H9 (cell line): Measurements from ENCODE around the gene ITPK1. TPM values are rescaled to one million over a fixed set of nuclear protein-coding genes. Genes with fewer than 3 reads are reported as not detected.

Experiments used
- DNase-seq: peaks from one replicate; pipeline ENCODE4 v3.0.0-alpha.2; 2017
- H2AFZ ChIP-seq: one replicate; pipeline ENCODE4 v1.6.1; 2013; ENCODE audit warnings: mild to moderate bottlenecking, low read length, control low read depth, moderate library complexity
- H2AK5ac ChIP-seq: 2 replicates; pipeline ENCODE4 v1.6.1; 2013; ENCODE audit warnings: low read length, control low read depth, mixed read lengths; ENCODE audit not compliant: insufficient read length
- H2BK120ac ChIP-seq: one replicate; pipeline ENCODE4 v1.6.1; 2013; ENCODE audit warnings: low read depth, mild to moderate bottlenecking, low read length, control low read depth, inconsistent platforms; ENCODE audit not compliant: poor library complexity, severe bottlenecking
- H2BK12ac ChIP-seq: 2 replicates; pipeline ENCODE4 v1.6.1; 2013; ENCODE audit warnings: low read length, control low read depth, mixed read lengths, low read depth; ENCODE audit not compliant: insufficient read length
- H2BK15ac ChIP-seq: 2 replicates; pipeline ENCODE4 v1.6.1; 2013; ENCODE audit warnings: low read depth, low read length, control low read depth
- H2BK20ac ChIP-seq: one replicate; pipeline ENCODE4 v1.6.1; 2013; ENCODE audit warnings: low read depth, mild to moderate bottlenecking, low read length, control low read depth, inconsistent platforms; ENCODE audit not compliant: poor library complexity, severe bottlenecking
- H2BK5ac ChIP-seq: 2 replicates; pipeline ENCODE4 v1.6.1; 2013; ENCODE audit warnings: low read length, control low read depth, mixed read lengths; ENCODE audit not compliant: insufficient read length
- H3K14ac ChIP-seq: 2 replicates; pipeline ENCODE4 v1.6.1; 2013; ENCODE audit warnings: low read length, control low read depth; ENCODE audit not compliant: insufficient read depth
- H3K18ac ChIP-seq: 2 replicates; pipeline ENCODE4 v1.6.1; 2013; ENCODE audit warnings: low read depth, mild to moderate bottlenecking, mixed read lengths, low read length, control low read depth; ENCODE audit not compliant: insufficient read length
- H3K23ac ChIP-seq: 2 replicates; pipeline ENCODE4 v1.6.1; 2013; ENCODE audit warnings: low read length, control low read depth, mixed read lengths, low read depth; ENCODE audit not compliant: insufficient read length
- H3K23me2 ChIP-seq: 2 replicates; pipeline ENCODE4 v1.6.1; 2013; ENCODE audit warnings: low read depth, mild to moderate bottlenecking, mixed read lengths, low read length, control low read depth; ENCODE audit not compliant: insufficient read length, poor library complexity, severe bottlenecking
- H3K27ac ChIP-seq: 2 replicates; pipeline ENCODE4 v1.5.1; 2013; ENCODE audit warnings: low read length, control low read depth, mixed read lengths, low read depth; ENCODE audit not compliant: insufficient read length
- H3K27me3 ChIP-seq: 2 replicates; pipeline ENCODE4 v1.6.1; 2013; ENCODE audit warnings: low read length, control low read depth, inconsistent platforms; ENCODE audit not compliant: insufficient read depth
- H3K4ac ChIP-seq: 2 replicates; pipeline ENCODE4 v1.6.1; 2013; ENCODE audit warnings: low read depth, mild to moderate bottlenecking, control low read depth, inconsistent platforms, low read length, moderate library complexity
- H3K4me1 ChIP-seq: 2 replicates; pipeline ENCODE4 v1.6.1; 2013; ENCODE audit warnings: low read length, control low read depth, inconsistent platforms; ENCODE audit not compliant: insufficient read depth
- H3K4me2 ChIP-seq: 2 replicates; pipeline ENCODE4 v1.6.1; 2013; ENCODE audit warnings: low read length, control low read depth, mixed read lengths; ENCODE audit not compliant: insufficient read length, insufficient read depth
- H3K56ac ChIP-seq: 2 replicates; pipeline ENCODE4 v1.6.1; 2013; ENCODE audit warnings: low read depth, mild to moderate bottlenecking, mixed read lengths, low read length, control low read depth; ENCODE audit not compliant: insufficient read length
- H3K79me1 ChIP-seq: 2 replicates; pipeline ENCODE4 v1.6.1; 2013; ENCODE audit warnings: low read depth, mild to moderate bottlenecking, moderate library complexity, low read length, control low read depth, inconsistent platforms; ENCODE audit not compliant: insufficient read depth, poor library complexity, severe bottlenecking
- H3K79me2 ChIP-seq: 2 replicates; pipeline ENCODE4 v1.6.1; 2013; ENCODE audit warnings: low read length, control low read depth, inconsistent platforms; ENCODE audit not compliant: insufficient read depth
- H3K9ac ChIP-seq: 2 replicates; pipeline ENCODE4 v1.6.1; 2013; ENCODE audit warnings: low read length, control low read depth, mixed read lengths; ENCODE audit not compliant: insufficient read length; ENCODE audit errors: extremely low read depth
- H3K9me3 ChIP-seq: one replicate; pipeline ENCODE4 v1.6.1; 2013; ENCODE audit warnings: low read depth, low read length, inconsistent platforms; ENCODE audit not compliant: control insufficient read depth
- H3T11ph ChIP-seq: one replicate; pipeline ENCODE4 v1.6.1; 2013; ENCODE audit warnings: mild to moderate bottlenecking, low read length, control low read depth, inconsistent platforms
- H4K20me1 ChIP-seq: one replicate; pipeline ENCODE4 v1.6.1; 2013; ENCODE audit not compliant: control insufficient read depth, insufficient read length, insufficient read depth
- H4K5ac ChIP-seq: 2 replicates; pipeline ENCODE4 v1.6.1; 2013; ENCODE audit warnings: low read depth, mild to moderate bottlenecking, mixed read lengths, low read length, control low read depth; ENCODE audit not compliant: insufficient read length
- H4K8ac ChIP-seq: replicated peaks from 2 replicates; pipeline ENCODE4 v1.6.1; 2013; ENCODE audit warnings: low read length, control low read depth, mixed read lengths, low read depth; ENCODE audit not compliant: insufficient read length
- H4K91ac ChIP-seq: 2 replicates; pipeline ENCODE4 v1.6.1; 2013; ENCODE audit warnings: low read depth, mild to moderate bottlenecking, moderate library complexity, mixed read lengths, low read length, control low read depth; ENCODE audit not compliant: insufficient read length
- H3K27ac Mint-ChIP-seq, 3 experiments: 2 replicates in 2 of 3; 3 replicates in 1 of 3; pipeline ENCODE4 v1.8.0; 2020 to 2021; ENCODE audit warnings: mixed read lengths in 3 of 3, mild to moderate bottlenecking in 1 of 3, moderate library complexity in 1 of 3
- H3K27me3 Mint-ChIP-seq: 2 replicates; pipeline ENCODE4 v1.8.0; 2021; ENCODE audit warnings: low read depth, mild to moderate bottlenecking, moderate library complexity, mixed read lengths
- H3K36me3 Mint-ChIP-seq, 3 experiments: 2 replicates in 2 of 3; 3 replicates in 1 of 3; pipeline ENCODE4 v1.8.0; 2020 to 2021; ENCODE audit warnings: low read depth in 3 of 3, mixed read lengths in 3 of 3; ENCODE audit not compliant: insufficient read depth in 1 of 3
- H3K4me1 Mint-ChIP-seq, 2 experiments: 2 replicates each; pipeline ENCODE4 v1.8.0; 2020; ENCODE audit warnings: mixed read lengths in 2 of 2
- H3K4me3 Mint-ChIP-seq, 2 experiments: 2 replicates in 1 of 2; 3 replicates in 1 of 2; pipeline ENCODE4 v1.8.0; 2020 to 2021; ENCODE audit warnings: mild to moderate bottlenecking in 2 of 2, mixed read lengths in 2 of 2, moderate library complexity in 1 of 2
- H3K9me3 Mint-ChIP-seq, 2 experiments: 2 replicates in 1 of 2; 3 replicates in 1 of 2; pipeline ENCODE4 v1.8.0; 2020; ENCODE audit warnings: mild to moderate bottlenecking in 2 of 2, mixed read lengths in 2 of 2, moderate library complexity in 1 of 2
- CTCF ChIP-seq: fragments of 200-600 bp; sonication (generic); conservative IDR thresholded peaks from 3 replicates; pipeline ENCODE4 v1.8.0; 2021; ENCODE audit warnings: antibody characterized with exemption, mild to moderate bottlenecking
- WGBS: extraction: QIAGEN DNeasy Blood & Tissue Kit; methylation state at CpG from one replicate; pipeline ENCODE4 v1.1.7; 2013; ENCODE audit warnings: missing lambda C conversion rate, low lambda C conversion rate, mixed read lengths; ENCODE audit not compliant: insufficient read length; ENCODE audit errors: extremely low coverage; 5-methylcytosine and 5-hydroxymethylcytosine counted together
- total RNA-seq: library from RNA; stranded (reverse); gene quantifications from 2 replicates; pipeline ENCODE4 v1.2.1, GENCODE V29; 2021

Gene ITPK1
- total RNA-seq, 1 experiment from 2014 or later, result 92.7 TPM

- Histone ChIP-seq H2BK120ac (no peak overlapping the region), H2AK5ac (no peak overlapping the region), H3K23ac (no peak overlapping the region), H4K91ac (no peak overlapping the region), H2AFZ (no peak overlapping the region), H3K14ac (no peak overlapping the region), H3K27me3 (no peaks in the 10 kb centered on the region), H2BK12ac (no peak overlapping the region), H3K4ac (no peak overlapping the region), H3K4me1 (no peaks in the 10 kb centered on the region), H3K4me2 (no peak overlapping the region), H3K9me3 (peaks cover 9% of the 10 kb centered on the region), H3T11ph (no peak overlapping the region), H4K5ac (no peak overlapping the region), H3K27ac (no peak overlapping the region), H2BK20ac (no peak overlapping the region), H4K20me1 (no peaks in the 10 kb centered on the region), H3K9ac (no peak overlapping the region), H3K56ac (no peak overlapping the region), H3K79me2 (no peaks in the 10 kb centered on the region; the same call in 1 of the 2 replicates), H3K23me2 (no peaks in the 10 kb centered on the region), H4K8ac (no peak overlapping the region), H2BK15ac (no peak overlapping the region), H3K79me1 (no peaks in the 10 kb centered on the region), H3K18ac (no peak overlapping the region), H2BK5ac (no peak overlapping the region)
- Mint-ChIP-seq H3K4me1 (peaks cover 0 to 4% of the 10 kb centered on the region in 2 experiments; a peak in 1 of 4 replicates), H3K27ac (no peak overlapping the region), H3K9me3 (peaks cover 36 to 38% of the 10 kb centered on the region in 2 experiments), H3K27me3 (peaks cover 3% of the 10 kb centered on the region), H3K36me3 (peaks cover 49 to 68% (median 49%) of the 10 kb centered on the region in 3 experiments), H3K4me3 (no peak overlapping the region)
- DNase-seq, result no peak
- WGBS, result no CpG with 5 or more reads among the region's 8 CpGs
- no peak for TF ChIP-seq CTCF
Observed at GRCh38 chr14:92982956-92983355, 132.8 kb downstream of the ITPK1 start.
